ENCODE results near the gene FAIM2.

Gene FAIM2

DNA sequence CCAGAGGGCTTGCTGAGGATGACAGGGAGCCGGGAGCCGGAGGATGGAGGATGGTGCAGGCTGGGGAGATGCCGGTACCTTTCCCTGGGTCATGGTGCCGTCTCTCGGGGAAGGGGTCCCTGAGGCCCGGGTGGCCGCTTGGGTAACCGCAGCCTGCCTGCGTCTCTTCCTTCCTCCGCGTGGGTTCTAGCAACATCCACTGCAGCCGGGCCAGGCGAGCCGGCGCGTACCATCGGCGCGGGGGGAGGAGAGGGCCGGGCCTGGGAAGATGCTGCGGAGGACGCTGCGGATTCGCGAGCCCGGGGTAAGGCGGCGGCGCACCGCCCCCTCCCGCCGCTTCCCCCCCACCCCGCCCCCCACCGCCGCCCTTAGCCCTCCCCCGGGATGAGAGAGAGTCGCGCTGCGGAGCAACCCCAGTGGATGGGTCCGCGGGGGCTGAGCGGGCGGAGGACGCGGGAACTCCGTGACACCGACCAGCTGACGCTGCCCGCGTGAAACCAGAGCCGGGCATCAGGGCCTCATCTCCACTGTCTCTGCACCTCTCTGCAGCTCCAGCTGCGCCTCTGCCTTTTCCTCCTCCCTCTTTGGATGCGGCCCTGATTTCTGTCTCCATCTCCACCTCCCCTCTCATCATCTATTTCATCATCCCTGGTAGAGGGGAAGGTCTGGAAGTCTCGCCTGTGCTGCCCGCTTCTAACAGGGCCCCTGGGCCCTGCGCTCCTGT is at the start of gene FAIM2:
Gene FAIM2 (minus strand): TSS at position 201 of the 724 bp plus-strand sequence. CDS start 108 bp downstream, at position 93.
- Histone ChIP-seq H3K4me1 (ENCODE audit: control insufficient read depth, insufficient read depth, low read length) (no peaks in the 10 kb centered on the region), H3K36me3 (ENCODE audit: control insufficient read depth in 2 of 2, insufficient read depth in 1 of 2, low read length in 2 of 2) (no peaks in the 10 kb centered on the region), H3K4me3 (ENCODE audit: low read depth, low read length) (no peak within 1 kb of the TSS), H3K27ac (ENCODE audit: extremely low read depth, low read depth, low read length) (no peak within 1 kb of the TSS), H3K9me3 (ENCODE audit: control insufficient read depth, insufficient read depth, low read depth, low read length) (no peaks in the 10 kb centered on the region)
- CTCF ChIA-PET = interaction anchor here (1.4 kb wide), 1 partner anchor 42 kb away, joined by 3 read pairs; no protein-coding TSS in a partner anchor
- POLR2A ChIA-PET = no interaction called here
- no peak for TF ChIP-seq ZBTB7A (tag by site-specific recombination; IDR thresholded peaks at IDR 0.05; ENCODE audit: low read depth)
- no peak for TF ChIP-seq MYNN (tag by site-specific recombination; IDR thresholded peaks at IDR 0.05; ENCODE audit: borderline replicate concordance)
- no peak for TF ChIP-seq KLF10 (tag by site-specific recombination; IDR thresholded peaks at IDR 0.05)
- 0 out of 2 replicates have a peak, but pooled peaks have one; percentile 10 for TF ChIP-seq FEZF1 (tag by site-specific recombination; IDR thresholded peaks at IDR 0.05)
- TF ChIP-seq, protein P1, sequence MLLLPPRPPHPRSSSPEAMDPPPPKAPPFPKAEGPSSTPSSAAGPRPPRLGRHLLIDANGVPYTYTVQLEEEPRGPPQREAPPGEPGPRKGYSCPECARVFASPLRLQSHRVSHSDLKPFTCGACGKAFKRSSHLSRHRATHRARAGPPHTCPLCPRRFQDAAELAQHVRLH (tag by site-specific recombination; IDR thresholded peaks at IDR 0.05) = no peak
- TF ChIP-seq ZNF623 (tag by site-specific recombination; IDR thresholded peaks at IDR 0.05) = no peak
- TF ChIP-seq, protein P2, sequence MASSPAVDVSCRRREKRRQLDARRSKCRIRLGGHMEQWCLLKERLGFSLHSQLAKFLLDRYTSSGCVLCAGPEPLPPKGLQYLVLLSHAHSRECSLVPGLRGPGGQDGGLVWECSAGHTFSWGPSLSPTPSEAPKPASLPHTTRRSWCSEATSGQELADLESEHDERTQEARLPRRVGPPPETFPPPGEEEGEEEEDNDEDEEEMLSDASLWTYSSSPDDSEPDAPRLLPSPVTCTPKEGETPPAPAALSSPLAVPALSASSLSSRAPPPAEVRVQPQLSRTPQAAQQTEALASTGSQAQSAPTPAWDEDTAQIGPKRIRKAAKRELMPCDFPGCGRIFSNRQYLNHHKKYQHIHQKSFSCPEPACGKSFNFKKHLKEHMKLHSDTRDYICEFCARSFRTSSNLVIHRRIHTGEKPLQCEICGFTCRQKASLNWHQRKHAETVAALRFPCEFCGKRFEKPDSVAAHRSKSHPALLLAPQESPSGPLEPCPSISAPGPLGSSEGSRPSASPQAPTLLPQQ (tag by site-specific recombination; IDR thresholded peaks at IDR 0.05) = no peak
- TF ChIP-seq, protein P3, sequence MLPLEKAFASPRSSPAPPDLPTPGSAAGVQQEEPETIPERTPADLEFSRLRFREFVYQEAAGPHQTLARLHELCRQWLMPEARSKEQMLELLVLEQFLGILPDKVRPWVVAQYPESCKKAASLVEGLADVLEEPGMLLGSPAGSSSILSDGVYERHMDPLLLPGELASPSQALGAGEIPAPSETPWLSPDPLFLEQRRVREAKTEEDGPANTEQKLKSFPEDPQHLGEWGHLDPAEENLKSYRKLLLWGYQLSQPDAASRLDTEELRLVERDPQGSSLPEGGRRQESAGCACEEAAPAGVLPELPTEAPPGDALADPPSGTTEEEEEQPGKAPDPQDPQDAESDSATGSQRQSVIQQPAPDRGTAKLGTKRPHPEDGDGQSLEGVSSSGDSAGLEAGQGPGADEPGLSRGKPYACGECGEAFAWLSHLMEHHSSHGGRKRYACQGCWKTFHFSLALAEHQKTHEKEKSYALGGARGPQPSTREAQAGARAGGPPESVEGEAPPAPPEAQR (tag by site-specific recombination; IDR thresholded peaks at IDR 0.05) = no peak
- TF ChIP-seq ZNF335 (tag by site-specific recombination; conservative IDR thresholded peaks at IDR 0.05) = peak; percentile 83
- no peak for TF ChIP-seq GLI4 (tag by site-specific recombination; IDR thresholded peaks at IDR 0.05)
- peak; percentile 79 for TF ChIP-seq ZBTB20 (tag by site-specific recombination; IDR thresholded peaks at IDR 0.05)
- no peak for TF ChIP-seq WT1 (tag by site-specific recombination; IDR thresholded peaks at IDR 0.05)
- TF ChIP-seq ZNF2 (tag by site-specific recombination; IDR thresholded peaks at IDR 0.05) = no peak
- no peak for TF ChIP-seq ZNF571 (tag by site-specific recombination; IDR thresholded peaks at IDR 0.05)
- peak; percentile 50 for TF ChIP-seq ZFHX2 (tag by site-specific recombination; conservative IDR thresholded peaks at IDR 0.05)
- TF ChIP-seq, protein P4, sequence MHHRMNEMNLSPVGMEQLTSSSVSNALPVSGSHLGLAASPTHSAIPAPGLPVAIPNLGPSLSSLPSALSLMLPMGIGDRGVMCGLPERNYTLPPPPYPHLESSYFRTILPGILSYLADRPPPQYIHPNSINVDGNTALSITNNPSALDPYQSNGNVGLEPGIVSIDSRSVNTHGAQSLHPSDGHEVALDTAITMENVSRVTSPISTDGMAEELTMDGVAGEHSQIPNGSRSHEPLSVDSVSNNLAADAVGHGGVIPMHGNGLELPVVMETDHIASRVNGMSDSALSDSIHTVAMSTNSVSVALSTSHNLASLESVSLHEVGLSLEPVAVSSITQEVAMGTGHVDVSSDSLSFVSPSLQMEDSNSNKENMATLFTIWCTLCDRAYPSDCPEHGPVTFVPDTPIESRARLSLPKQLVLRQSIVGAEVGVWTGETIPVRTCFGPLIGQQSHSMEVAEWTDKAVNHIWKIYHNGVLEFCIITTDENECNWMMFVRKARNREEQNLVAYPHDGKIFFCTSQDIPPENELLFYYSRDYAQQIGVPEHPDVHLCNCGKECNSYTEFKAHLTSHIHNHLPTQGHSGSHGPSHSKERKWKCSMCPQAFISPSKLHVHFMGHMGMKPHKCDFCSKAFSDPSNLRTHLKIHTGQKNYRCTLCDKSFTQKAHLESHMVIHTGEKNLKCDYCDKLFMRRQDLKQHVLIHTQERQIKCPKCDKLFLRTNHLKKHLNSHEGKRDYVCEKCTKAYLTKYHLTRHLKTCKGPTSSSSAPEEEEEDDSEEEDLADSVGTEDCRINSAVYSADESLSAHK (tag by site-specific recombination; IDR thresholded peaks at IDR 0.05) = no peak
- TF ChIP-seq ZFP3 (tag by site-specific recombination; IDR thresholded peaks at IDR 0.05; ENCODE audit: low read depth) = no peak
- TF ChIP-seq, protein P5, sequence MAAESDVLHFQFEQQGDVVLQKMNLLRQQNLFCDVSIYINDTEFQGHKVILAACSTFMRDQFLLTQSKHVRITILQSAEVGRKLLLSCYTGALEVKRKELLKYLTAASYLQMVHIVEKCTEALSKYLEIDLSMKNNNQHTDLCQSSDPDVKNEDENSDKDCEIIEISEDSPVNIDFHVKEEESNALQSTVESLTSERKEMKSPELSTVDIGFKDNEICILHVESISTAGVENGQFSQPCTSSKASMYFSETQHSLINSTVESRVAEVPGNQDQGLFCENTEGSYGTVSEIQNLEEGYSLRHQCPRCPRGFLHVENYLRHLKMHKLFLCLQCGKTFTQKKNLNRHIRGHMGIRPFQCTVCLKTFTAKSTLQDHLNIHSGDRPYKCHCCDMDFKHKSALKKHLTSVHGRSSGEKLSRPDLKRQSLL (tag by site-specific recombination; IDR thresholded peaks at IDR 0.05) = 0 out of 2 replicates have a peak, but pooled peaks have one; percentile 40
- TF ChIP-seq, protein P6, sequence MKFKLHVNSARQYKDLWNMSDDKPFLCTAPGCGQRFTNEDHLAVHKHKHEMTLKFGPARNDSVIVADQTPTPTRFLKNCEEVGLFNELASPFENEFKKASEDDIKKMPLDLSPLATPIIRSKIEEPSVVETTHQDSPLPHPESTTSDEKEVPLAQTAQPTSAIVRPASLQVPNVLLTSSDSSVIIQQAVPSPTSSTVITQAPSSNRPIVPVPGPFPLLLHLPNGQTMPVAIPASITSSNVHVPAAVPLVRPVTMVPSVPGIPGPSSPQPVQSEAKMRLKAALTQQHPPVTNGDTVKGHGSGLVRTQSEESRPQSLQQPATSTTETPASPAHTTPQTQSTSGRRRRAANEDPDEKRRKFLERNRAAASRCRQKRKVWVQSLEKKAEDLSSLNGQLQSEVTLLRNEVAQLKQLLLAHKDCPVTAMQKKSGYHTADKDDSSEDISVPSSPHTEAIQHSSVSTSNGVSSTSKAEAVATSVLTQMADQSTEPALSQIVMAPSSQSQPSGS (tag by site-specific recombination; IDR thresholded peaks at IDR 0.05; ENCODE audit: low read depth) = no peak
- peak; percentile 46; the same call in 1 of the 2 replicates for TF ChIP-seq ZNF223 (tag by site-specific recombination; IDR thresholded peaks at IDR 0.05)
- TF ChIP-seq, protein P7, sequence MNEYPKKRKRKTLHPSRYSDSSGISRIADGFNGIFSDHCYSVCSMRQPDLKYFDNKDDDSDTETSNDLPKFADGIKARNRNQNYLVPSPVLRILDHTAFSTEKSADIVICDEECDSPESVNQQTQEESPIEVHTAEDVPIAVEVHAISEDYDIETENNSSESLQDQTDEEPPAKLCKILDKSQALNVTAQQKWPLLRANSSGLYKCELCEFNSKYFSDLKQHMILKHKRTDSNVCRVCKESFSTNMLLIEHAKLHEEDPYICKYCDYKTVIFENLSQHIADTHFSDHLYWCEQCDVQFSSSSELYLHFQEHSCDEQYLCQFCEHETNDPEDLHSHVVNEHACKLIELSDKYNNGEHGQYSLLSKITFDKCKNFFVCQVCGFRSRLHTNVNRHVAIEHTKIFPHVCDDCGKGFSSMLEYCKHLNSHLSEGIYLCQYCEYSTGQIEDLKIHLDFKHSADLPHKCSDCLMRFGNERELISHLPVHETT (tag by site-specific recombination; IDR thresholded peaks at IDR 0.05) = no peak
- TF ChIP-seq ZNF140 (tag by site-specific recombination; IDR thresholded peaks at IDR 0.05) = no peak
- TF ChIP-seq MEIS1 (CRISPR knock-in tag; IDR thresholded peaks at IDR 0.05; ENCODE audit: borderline replicate concordance) = no peak
- TF ChIP-seq ZSCAN30 (tag by site-specific recombination; IDR thresholded peaks at IDR 0.05) = no peak

Measured in HEK293 (cell line).